H1 (cell line): ENCODE data around the gene ALDH4A1. TPM values are rescaled to one million over a fixed set of nuclear protein-coding genes. Genes with fewer than 3 reads are reported as not detected.

Experiments
- CTCF ChIA-PET: fragments of 300-600 bp; sonication (Branson Sonifier 250); formaldehyde crosslinking; loops from one replicate; lab custom pipeline; 2021; ENCODE audit not compliant: partially characterized antibody; lab: Charles Lee
- POLR2A ChIA-PET: fragments of 300-600 bp; sonication (Branson Sonifier 250); formaldehyde crosslinking; loops from one replicate; lab custom pipeline; 2021; ENCODE audit warnings: inconsistent platforms; ENCODE audit not compliant: partially characterized antibody; lab: Charles Lee
- DNase-seq, 2 experiments: peaks; one replicate each; pipeline versions ENCODE4 v3.0.0 to v3.0.0-alpha.2; 2010 to 2022; ENCODE audit warnings: low spot score in 2 of 2, low read depth in 1 of 2, mixed read lengths in 1 of 2
- FAIRE-seq: peaks from 2 replicates; lab custom pipeline; 2011; peaks lifted over from hg19 to GRCh38; lab: Jason Lieb, UNC
- H2AFZ ChIP-seq: 2 replicates; pipeline ENCODE4 v1.8.1; 2012; ENCODE audit warnings: low read length, inconsistent platforms
- H2AK5ac ChIP-seq: 2 replicates; pipeline ENCODE4 v1.6.1; 2013; ENCODE audit warnings: low read depth, low read length
- H2BK120ac ChIP-seq: replicated peaks from 2 replicates; pipeline ENCODE3; 2013; ENCODE audit warnings: low read depth, low read length, inconsistent platforms
- H2BK12ac ChIP-seq: 2 replicates; pipeline ENCODE4 v1.6.1; 2013; ENCODE audit warnings: low read depth, low read length
- H2BK15ac ChIP-seq: 2 replicates; pipeline ENCODE4 v1.6.1; 2013; ENCODE audit warnings: low read length
- H2BK20ac ChIP-seq: 2 replicates; pipeline ENCODE4 v1.6.1; 2013; ENCODE audit warnings: low read length
- H2BK5ac ChIP-seq: 2 replicates; pipeline ENCODE4 v1.6.1; 2013; ENCODE audit warnings: low read depth, low read length
- H3K14ac ChIP-seq: 2 replicates; pipeline ENCODE4 v1.6.1; 2013; ENCODE audit warnings: inconsistent platforms; ENCODE audit not compliant: insufficient read length
- H3K18ac ChIP-seq: 2 replicates; pipeline ENCODE4 v1.6.1; 2013; ENCODE audit warnings: low read length; ENCODE audit errors: extremely low read depth
- H3K23ac ChIP-seq: 2 replicates; pipeline ENCODE4 v1.6.1; 2013; ENCODE audit warnings: inconsistent platforms; ENCODE audit not compliant: insufficient read length
- H3K23me2 ChIP-seq: 2 replicates; pipeline ENCODE4 v1.6.1; 2013; ENCODE audit warnings: low read depth, low read length
- H3K27ac ChIP-seq: 2 replicates; pipeline ENCODE4 v1.6.1; 2011; ENCODE audit warnings: low read depth, low read length, inconsistent platforms
- H3K27me3 ChIP-seq, 4 experiments: replicated peaks in 1 of 4; 1 replicate in 1 of 4; 2 replicates in 3 of 4; pipeline versions ENCODE4 v1.6.1 to v1.8.1; 2011 to 2013; ENCODE audit warnings: low read length in 3 of 4, mild to moderate bottlenecking in 3 of 4, inconsistent platforms in 2 of 4, mixed read lengths in 2 of 4, moderate library complexity in 1 of 4; ENCODE audit not compliant: control insufficient read depth in 3 of 4, insufficient read depth in 3 of 4; ENCODE audit errors: extremely low read depth in 1 of 4
- H3K36me3 ChIP-seq, 4 experiments: 2 replicates each; pipeline versions ENCODE4 v1.6.1 to v1.8.1; 2011 to 2013; ENCODE audit warnings: mild to moderate bottlenecking in 4 of 4, low read length in 3 of 4, moderate library complexity in 2 of 4, control low read depth in 1 of 4, inconsistent platforms in 1 of 4; ENCODE audit not compliant: insufficient read depth in 4 of 4, control insufficient read depth in 2 of 4
- H3K4ac ChIP-seq: replicated peaks from 2 replicates; pipeline ENCODE3; 2013; ENCODE audit warnings: low read length, low read depth, mixed read lengths, inconsistent platforms; ENCODE audit not compliant: insufficient read length
- H3K4me1 ChIP-seq, 4 experiments: replicated peaks in 1 of 4; 1 replicate in 1 of 4; 2 replicates in 3 of 4; pipeline versions ENCODE4 v1.6.1 to v1.8.1; 2011 to 2013; ENCODE audit warnings: low read length in 3 of 4, inconsistent platforms in 2 of 4, mixed read lengths in 1 of 4; ENCODE audit not compliant: insufficient read depth in 4 of 4, control insufficient read depth in 3 of 4
- H3K4me2 ChIP-seq, 2 experiments: 2 replicates each; pipeline versions ENCODE4 v1.6.1 to v1.8.1; 2011 to 2013; ENCODE audit warnings: low read depth in 2 of 2, low read length in 2 of 2, control low read depth in 1 of 2, inconsistent platforms in 1 of 2, mild to moderate bottlenecking in 1 of 2; ENCODE audit not compliant: insufficient read depth in 1 of 2
- H3K4me3 ChIP-seq, 4 experiments: fragments of 200-600, 300-600 bp in 1 of 4; sonication (generic), shearing (Covaris generic), sonication (Bioruptor Twin) in 1 of 4; 2 replicates each; pipeline versions ENCODE4 v1.5.1 to v1.8.1; 2011 to 2016; ENCODE audit warnings: low read length in 4 of 4, low read depth in 3 of 4, control low read depth in 2 of 4, inconsistent platforms in 2 of 4, mild to moderate bottlenecking in 2 of 4, mixed read lengths in 1 of 4, moderate library complexity in 1 of 4; ENCODE audit not compliant: insufficient read depth in 2 of 4; ENCODE audit errors: extremely low read depth in 1 of 4
- H3K56ac ChIP-seq: replicated peaks from 2 replicates; pipeline ENCODE3; 2013; ENCODE audit warnings: low read depth, mild to moderate bottlenecking, mixed read lengths, low read length, inconsistent platforms; ENCODE audit not compliant: insufficient read length
- H3K79me1 ChIP-seq: 2 replicates; pipeline ENCODE4 v1.6.1; 2013; ENCODE audit warnings: low read depth, low read length, control low read depth
- H3K79me2 ChIP-seq, 2 experiments: 2 replicates each; pipeline versions ENCODE4 v1.6.1 to v1.8.1; 2012 to 2013; ENCODE audit warnings: low read length in 2 of 2, mild to moderate bottlenecking in 2 of 2, inconsistent platforms in 1 of 2; ENCODE audit not compliant: insufficient read depth in 2 of 2, control insufficient read depth in 1 of 2
- H3K9ac ChIP-seq, 4 experiments: replicated peaks in 1 of 4; 1 replicate in 1 of 4; 2 replicates in 3 of 4; pipeline versions ENCODE4 v1.6.1 to v1.8.1; 2011 to 2013; ENCODE audit warnings: low read depth in 3 of 4, low read length in 3 of 4, control low read depth in 2 of 4, mild to moderate bottlenecking in 2 of 4, moderate library complexity in 2 of 4, inconsistent platforms in 1 of 4; ENCODE audit errors: extremely low read depth in 1 of 4
- H3K9me3 ChIP-seq, 2 experiments: 2 replicates each; pipeline versions ENCODE4 v1.6.1 to v1.8.1; 2012 to 2013; ENCODE audit warnings: mild to moderate bottlenecking in 2 of 2, moderate library complexity in 2 of 2, control low read depth in 1 of 2, inconsistent platforms in 1 of 2, low read depth in 1 of 2, low read length in 1 of 2, mixed read lengths in 1 of 2; ENCODE audit not compliant: insufficient read depth in 2 of 2
- H4K20me1 ChIP-seq, 2 experiments: replicated peaks in 1 of 2; 2 replicates each; pipeline versions ENCODE3 to v1.8.1; 2011 to 2013; ENCODE audit warnings: inconsistent platforms in 2 of 2, low read length in 2 of 2, mild to moderate bottlenecking in 1 of 2; ENCODE audit not compliant: insufficient read depth in 2 of 2, control insufficient read depth in 1 of 2
- H4K5ac ChIP-seq: 2 replicates; pipeline ENCODE4 v1.6.1; 2013; ENCODE audit warnings: low read length, low read depth, mixed read lengths, inconsistent platforms; ENCODE audit not compliant: insufficient read length
- H4K8ac ChIP-seq: 2 replicates; pipeline ENCODE4 v1.8.0; 2013; ENCODE audit warnings: mild to moderate bottlenecking, moderate library complexity, low read length, inconsistent platforms; ENCODE audit not compliant: insufficient read depth; ENCODE audit errors: extremely low read depth
- H4K91ac ChIP-seq: replicated peaks from 2 replicates; pipeline ENCODE3; 2013; ENCODE audit warnings: low read length, mixed read lengths, inconsistent platforms; ENCODE audit not compliant: insufficient read length
- EGR1 ChIP-seq: IDR thresholded peaks from 2 replicates; pipeline ENCODE4 v1.6.1; 2011; ENCODE audit warnings: low read depth, low read length, borderline replicate concordance
- EP300 ChIP-seq, 2 experiments: IDR thresholded peaks; 1 replicate in 1 of 2; 2 replicates in 1 of 2; pipeline ENCODE4 v1.6.1; 2011 to 2012; ENCODE audit warnings: low read depth in 2 of 2, low read length in 2 of 2, mild to moderate bottlenecking in 2 of 2, borderline replicate concordance in 1 of 2, inconsistent platforms in 1 of 2, moderate library complexity in 1 of 2
- GABPA ChIP-seq: IDR thresholded peaks from 2 replicates; pipeline ENCODE4 v1.6.1; 2011; ENCODE audit warnings: mild to moderate bottlenecking, low read length, moderate library complexity, borderline replicate concordance; ENCODE audit not compliant: insufficient read depth
- POLR2A ChIP-seq, 2 experiments: IDR thresholded peaks; 1 replicate in 1 of 2; 2 replicates in 1 of 2; pipeline ENCODE4 v1.6.1; 2011; ENCODE audit warnings: low read depth in 2 of 2, low read length in 2 of 2, mild to moderate bottlenecking in 2 of 2; ENCODE audit errors: control extremely low read depth in 1 of 2
- RAD21 ChIP-seq, 2 experiments: IDR thresholded peaks in 1 of 2; conservative IDR thresholded peaks in 1 of 2; 2 replicates each; pipeline ENCODE4 v1.6.1; 2011; ENCODE audit warnings: low read depth in 2 of 2, low read length in 2 of 2, improper control_type of control experiment in 1 of 2, inconsistent platforms in 1 of 2, mild to moderate bottlenecking in 1 of 2, moderate library complexity in 1 of 2
- SIRT6 ChIP-seq: IDR thresholded peaks from one replicate; pipeline ENCODE4 v1.7.1; 2012; ENCODE audit warnings: low read length, inconsistent platforms
- SIX5 ChIP-seq: IDR thresholded peaks from 2 replicates; pipeline ENCODE4 v1.6.1; 2011; ENCODE audit warnings: mild to moderate bottlenecking, low read depth, low read length
- TBP ChIP-seq: IDR thresholded peaks from 2 replicates; pipeline ENCODE4 v1.6.1; 2011; ENCODE audit warnings: low read depth, low read length, improper control_type of control experiment
- TEAD4 ChIP-seq: IDR thresholded peaks from 2 replicates; pipeline ENCODE4 v1.6.1; 2012; ENCODE audit warnings: low read depth, low read length, inconsistent platforms, mixed read lengths
- whole genome bisulfite sequencing, 2 experiments: shearing (Covaris generic) in 1 of 2; methylation state at CpG; one replicate each; pipeline versions ENCODE4 v1.1.6 to v1.1.7; 2013 to 2015; ENCODE audit warnings: low lambda C conversion rate in 2 of 2, mixed read lengths in 2 of 2, inconsistent platforms in 1 of 2, low coverage in 1 of 2, missing lambda C conversion rate in 1 of 2; ENCODE audit not compliant: insufficient replicate concordance in 2 of 2, insufficient coverage in 1 of 2, insufficient read length in 1 of 2; ENCODE audit errors: extremely low coverage in 1 of 2, missing lambda C conversion rate in 1 of 2; 5-methylcytosine and 5-hydroxymethylcytosine counted together
- polyA plus RNA-seq, 7 experiments: library from polyadenylated mRNA; depleted of rRNA in 3 of 7; stranded (reverse) in 5 of 7; unstranded in 2 of 7; fragments of >200 nt in 5 of 7; fragments of 200-250 nt in 2 of 7; gene quantifications; 1 replicate in 5 of 7; 2 replicates in 1 of 7; 4 replicates in 1 of 7; pipeline versions ENCODE4 v1.2.1 to v1.2.3, GENCODE V29; 2011 to 2013; ENCODE audit warnings: missing spikeins in 2 of 7, mixed read lengths in 2 of 7
- total RNA-seq: library from RNA; stranded (reverse); fragmentation: NEBNext Ultra II Directional; extraction: Animal tissue kit (Norgen Biotek cat#: 25700); gene quantifications from 2 replicates; pipeline ENCODE4 v1.2.1, GENCODE V29; 2021
- TF ChIP-seq, protein P1 (sequence below), 3 experiments: IDR thresholded peaks; 1 replicate in 2 of 3; 2 replicates in 1 of 3; pipeline versions ENCODE4 v1.5.1 to v1.6.1; 2011; ENCODE audit warnings: low read length in 3 of 3, mild to moderate bottlenecking in 3 of 3, inconsistent platforms in 2 of 3, low read depth in 1 of 3, moderate library complexity in 1 of 3; ENCODE audit not compliant: insufficient read depth in 1 of 3; ENCODE audit errors: control extremely low read depth in 1 of 3

Gene ALDH4A1
- total and polyA plus RNA-seq, 2 of the 8 experiments (the other 6 are each of a cell fraction or from before 2014, with no cell fraction given), result 30.3 to 35.9 TPM

DNA sequence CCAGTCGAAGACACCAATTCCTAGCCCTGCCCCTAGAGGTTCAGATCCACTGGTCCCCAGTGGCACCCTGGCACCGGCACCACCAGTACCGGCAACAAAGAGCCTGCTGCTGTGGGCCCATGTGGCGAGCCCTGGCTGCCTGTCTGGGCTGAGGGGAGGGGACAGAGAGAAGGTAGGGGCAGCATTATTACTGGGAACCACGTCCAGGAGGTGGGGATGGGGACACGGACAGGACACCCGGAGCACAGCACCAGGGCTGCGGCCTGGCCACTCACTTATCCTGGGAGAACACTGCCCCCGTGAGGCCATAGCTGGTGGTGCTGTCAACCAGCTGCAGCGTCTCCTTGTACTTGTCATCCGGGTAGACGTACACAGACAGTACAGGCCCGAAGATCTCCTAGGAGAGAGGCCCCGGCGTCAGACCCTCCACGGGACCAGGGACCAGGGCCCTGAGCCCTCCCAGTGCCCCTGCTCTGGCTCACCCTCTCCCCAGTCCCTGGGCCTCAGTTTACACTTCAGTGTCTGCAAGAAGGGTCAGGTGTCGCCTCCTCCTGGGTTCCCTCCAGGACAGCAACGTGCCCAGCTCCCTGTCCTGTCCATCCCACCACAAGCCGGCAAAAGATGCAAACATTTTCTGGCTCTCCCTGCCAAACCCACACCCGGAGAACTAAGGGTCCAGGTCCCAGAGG lies 27.1 kb downstream of the ALDH4A1 start:
- Histone ChIP-seq H3K4me1 (peaks cover 0 to 6% (median 4%) of the 10 kb centered on the region in 4 experiments; a peak in 4 of 7 replicates), H3K79me1 (no peaks in the 10 kb centered on the region), H4K5ac (no peak overlapping the region), H3K14ac (no peak overlapping the region), H3K23me2 (no peaks in the 10 kb centered on the region), H2BK5ac (no peak overlapping the region), H2AFZ (no peak overlapping the region), H3K18ac (no peak overlapping the region), H3K79me2 (no peaks in the 10 kb centered on the region), H4K91ac (no peak overlapping the region), H3K23ac (no peak overlapping the region), H2BK20ac (no peak overlapping the region), H2BK15ac (no peak overlapping the region), H3K36me3 (no peaks in the 10 kb centered on the region; a peak in 2 of 8 replicates), H3K56ac (no peak overlapping the region), H3K4me2 (no peak overlapping the region), H3K27me3 (no peaks in the 10 kb centered on the region), H3K4me3 (no peak overlapping the region), H2BK120ac (no peak overlapping the region), H3K9me3 (no peaks in the 10 kb centered on the region), H4K8ac (no peak overlapping the region; the same call in 1 of the 2 replicates), H3K27ac (no peak overlapping the region), H2AK5ac (no peak overlapping the region), H2BK12ac (no peak overlapping the region), H3K9ac (no peak overlapping the region), H3K4ac (no peak overlapping the region), H4K20me1 (peaks cover 2 to 4% of the 10 kb centered on the region in 2 experiments)
- ChIA-PET POLR2A (no interaction called here), CTCF (interaction anchor here (0.7 to 5.6 kb wide), 49 partner anchors 9 to 579 kb away, joined by 3 to 52 read pairs (median 5); partner anchors contain the start of gene ALDH4A1)
- WGBS, 2 experiments, result 63% methylated on average over 19 of the region's 20 CpGs; no CpG with 5 or more reads in 1 of the 2 experiments
- DNase-seq (peak; percentile 74 to 97), FAIRE-seq (no peak)
- TF ChIP-seq, protein P1, sequence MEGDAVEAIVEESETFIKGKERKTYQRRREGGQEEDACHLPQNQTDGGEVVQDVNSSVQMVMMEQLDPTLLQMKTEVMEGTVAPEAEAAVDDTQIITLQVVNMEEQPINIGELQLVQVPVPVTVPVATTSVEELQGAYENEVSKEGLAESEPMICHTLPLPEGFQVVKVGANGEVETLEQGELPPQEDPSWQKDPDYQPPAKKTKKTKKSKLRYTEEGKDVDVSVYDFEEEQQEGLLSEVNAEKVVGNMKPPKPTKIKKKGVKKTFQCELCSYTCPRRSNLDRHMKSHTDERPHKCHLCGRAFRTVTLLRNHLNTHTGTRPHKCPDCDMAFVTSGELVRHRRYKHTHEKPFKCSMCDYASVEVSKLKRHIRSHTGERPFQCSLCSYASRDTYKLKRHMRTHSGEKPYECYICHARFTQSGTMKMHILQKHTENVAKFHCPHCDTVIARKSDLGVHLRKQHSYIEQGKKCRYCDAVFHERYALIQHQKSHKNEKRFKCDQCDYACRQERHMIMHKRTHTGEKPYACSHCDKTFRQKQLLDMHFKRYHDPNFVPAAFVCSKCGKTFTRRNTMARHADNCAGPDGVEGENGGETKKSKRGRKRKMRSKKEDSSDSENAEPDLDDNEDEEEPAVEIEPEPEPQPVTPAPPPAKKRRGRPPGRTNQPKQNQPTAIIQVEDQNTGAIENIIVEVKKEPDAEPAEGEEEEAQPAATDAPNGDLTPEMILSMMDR (IDR thresholded peaks at IDR 0.05; ENCODE audit: control extremely low read depth in 1 of 3, insufficient read depth in 1 of 3, low read depth in 1 of 3, low read length in 3 of 3), result peak; percentile 93 to 100 (median 97)
- TF ChIP-seq RAD21 (IDR thresholded peaks at IDR 0.05 in 1 of 2, conservative IDR thresholded peaks at IDR 0.05 in 1 of 2; ENCODE audit: low read depth in 2 of 2, low read length in 2 of 2) (peak; percentile 88 to 91), SIX5 (no peak), TEAD4 (no peak), TBP (0 out of 2 replicates have a peak, but pooled peaks have one; percentile 45), SIRT6 (no peak), EP300 (IDR thresholded peaks at IDR 0.05; ENCODE audit: borderline replicate concordance in 1 of 2, low read depth in 2 of 2, low read length in 2 of 2) (no peak), EGR1 (no peak), GABPA (0 out of 2 replicates have a peak, but pooled peaks have one; percentile 48), POLR2A (IDR thresholded peaks at IDR 0.05; ENCODE audit: control extremely low read depth in 1 of 2, low read depth in 2 of 2, low read length in 2 of 2) (no peak)
